Hepatocyte (in vitro differentiated cells): ENCODE data around the gene SCGB1D1.

ENCODE experiments used
- EZH2phosphoT487 ChIP-seq: fragments of 200-600 bp; sonication (generic); IDR thresholded peaks from one replicate; pipeline ENCODE4 v1.6.1; 2018; ENCODE audit warnings: antibody characterized with exemption, mild to moderate bottlenecking, low read depth, moderate library complexity; ENCODE audit not compliant: unreplicated experiment, severe bottlenecking
- TF ChIP-seq, protein P1 (sequence below): fragments of 200-600 bp; sonication (generic); IDR thresholded peaks from 2 replicates; pipeline ENCODE4 v1.5.1; 2016; ENCODE audit warnings: antibody characterized with exemption, mild to moderate bottlenecking; ENCODE audit not compliant: poor library complexity

DNA sequence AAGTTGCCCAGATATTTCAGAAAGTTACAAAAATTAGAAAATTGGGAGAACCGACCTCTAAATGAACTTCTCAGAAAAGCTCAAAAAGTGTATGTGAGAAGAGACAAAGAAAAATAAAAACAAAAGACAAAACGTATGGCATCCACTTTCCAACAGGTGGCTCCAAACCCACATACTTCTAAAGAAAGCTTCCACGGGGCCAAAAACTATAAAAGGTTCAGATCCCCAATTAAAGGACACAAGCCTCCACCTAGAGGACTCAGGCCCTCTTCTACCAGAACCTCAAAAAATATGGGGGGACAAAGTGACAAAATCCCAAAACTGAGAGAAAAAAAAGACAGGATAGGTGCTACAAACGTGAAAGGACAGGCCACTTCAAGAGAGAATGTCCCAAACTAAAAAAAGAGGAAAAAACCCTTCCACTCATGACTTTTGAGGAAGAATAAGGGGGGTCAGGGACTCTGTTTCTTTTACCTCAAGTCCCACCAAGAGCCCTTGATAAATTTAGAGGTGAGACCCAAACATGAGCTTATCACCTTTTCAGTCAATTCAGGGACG, 27.3 kb downstream of the SCGB1D1 start:
- no peak for TF ChIP-seq EZH2phosphoT487
- TF ChIP-seq, protein P1, sequence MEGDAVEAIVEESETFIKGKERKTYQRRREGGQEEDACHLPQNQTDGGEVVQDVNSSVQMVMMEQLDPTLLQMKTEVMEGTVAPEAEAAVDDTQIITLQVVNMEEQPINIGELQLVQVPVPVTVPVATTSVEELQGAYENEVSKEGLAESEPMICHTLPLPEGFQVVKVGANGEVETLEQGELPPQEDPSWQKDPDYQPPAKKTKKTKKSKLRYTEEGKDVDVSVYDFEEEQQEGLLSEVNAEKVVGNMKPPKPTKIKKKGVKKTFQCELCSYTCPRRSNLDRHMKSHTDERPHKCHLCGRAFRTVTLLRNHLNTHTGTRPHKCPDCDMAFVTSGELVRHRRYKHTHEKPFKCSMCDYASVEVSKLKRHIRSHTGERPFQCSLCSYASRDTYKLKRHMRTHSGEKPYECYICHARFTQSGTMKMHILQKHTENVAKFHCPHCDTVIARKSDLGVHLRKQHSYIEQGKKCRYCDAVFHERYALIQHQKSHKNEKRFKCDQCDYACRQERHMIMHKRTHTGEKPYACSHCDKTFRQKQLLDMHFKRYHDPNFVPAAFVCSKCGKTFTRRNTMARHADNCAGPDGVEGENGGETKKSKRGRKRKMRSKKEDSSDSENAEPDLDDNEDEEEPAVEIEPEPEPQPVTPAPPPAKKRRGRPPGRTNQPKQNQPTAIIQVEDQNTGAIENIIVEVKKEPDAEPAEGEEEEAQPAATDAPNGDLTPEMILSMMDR = peak; percentile 61
